NCI-H82 treated with DMSO at 0.1 percent for 48 hours (cell line): Measurements from ENCODE around the gene ZBTB8OS.
"Not testable (repeated sequence)": the region's sequence is repeated elsewhere in the genome, so short reads cannot be mapped to it uniquely, and the experiment has no call there.

Experiments used
- DNase-seq: peaks from one replicate; lab custom pipeline; 2025; ENCODE audit not compliant: unreplicated experiment; lab: John Stamatoyannopoulos, UW

ZBTB8OS gene

DNA sequence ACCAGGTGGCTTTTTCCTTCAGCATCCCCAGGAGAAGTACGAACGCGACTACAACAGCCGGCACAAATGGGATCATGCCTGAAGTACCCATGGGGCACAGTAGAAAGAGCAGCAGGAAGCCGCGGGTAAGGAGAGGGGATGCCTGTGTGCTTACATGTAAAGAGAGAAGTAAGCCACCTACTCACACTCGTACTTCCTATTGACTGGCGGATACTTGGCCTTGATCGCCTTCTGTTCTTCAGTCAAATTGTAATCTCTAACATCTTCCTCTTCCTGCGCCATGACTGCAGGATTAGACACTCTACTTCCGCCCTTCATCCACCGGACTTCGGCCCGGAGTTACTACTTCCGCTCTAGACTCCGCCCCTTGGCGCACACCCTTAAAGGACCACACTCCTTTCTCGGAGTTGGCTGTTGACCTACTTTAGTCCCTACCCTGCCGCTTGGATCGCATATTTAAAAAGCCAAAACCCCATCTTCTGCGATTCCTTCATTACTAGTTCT lies at the start of gene ZBTB8OS:
TSS of gene ZBTB8OS (minus strand) at position 303 of the 504 bp plus-strand sequence. CDS start at position 282, 21 bp downstream.
- DNase-seq: peak; percentile 96

DNA sequence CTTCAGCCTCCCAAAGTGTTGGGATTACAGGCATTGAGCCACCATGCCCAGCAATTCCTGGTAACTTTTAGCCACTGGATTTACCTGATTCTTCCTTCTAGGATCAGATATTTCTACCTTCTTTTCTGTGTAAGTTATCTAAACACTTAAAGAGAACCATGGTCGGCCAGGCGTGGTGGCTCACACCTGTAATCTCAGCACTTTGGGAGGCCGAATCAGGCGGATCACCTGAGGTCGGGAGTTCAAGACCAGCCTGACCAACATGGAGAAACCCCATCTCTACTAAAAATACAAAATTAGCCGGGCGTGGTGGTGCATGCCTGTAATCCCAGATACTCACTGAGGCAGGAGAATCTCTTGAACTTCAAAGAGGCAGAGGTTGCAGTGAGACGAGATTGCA lies 46.6 kb upstream of the ZBTB8OS start:
- not testable (repeated sequence) for DNase-seq

- no peak for DNase-seq
Measured at GRCh38 chr1:32696041-32696440, 45.7 kb upstream of the ZBTB8OS start.

DNA sequence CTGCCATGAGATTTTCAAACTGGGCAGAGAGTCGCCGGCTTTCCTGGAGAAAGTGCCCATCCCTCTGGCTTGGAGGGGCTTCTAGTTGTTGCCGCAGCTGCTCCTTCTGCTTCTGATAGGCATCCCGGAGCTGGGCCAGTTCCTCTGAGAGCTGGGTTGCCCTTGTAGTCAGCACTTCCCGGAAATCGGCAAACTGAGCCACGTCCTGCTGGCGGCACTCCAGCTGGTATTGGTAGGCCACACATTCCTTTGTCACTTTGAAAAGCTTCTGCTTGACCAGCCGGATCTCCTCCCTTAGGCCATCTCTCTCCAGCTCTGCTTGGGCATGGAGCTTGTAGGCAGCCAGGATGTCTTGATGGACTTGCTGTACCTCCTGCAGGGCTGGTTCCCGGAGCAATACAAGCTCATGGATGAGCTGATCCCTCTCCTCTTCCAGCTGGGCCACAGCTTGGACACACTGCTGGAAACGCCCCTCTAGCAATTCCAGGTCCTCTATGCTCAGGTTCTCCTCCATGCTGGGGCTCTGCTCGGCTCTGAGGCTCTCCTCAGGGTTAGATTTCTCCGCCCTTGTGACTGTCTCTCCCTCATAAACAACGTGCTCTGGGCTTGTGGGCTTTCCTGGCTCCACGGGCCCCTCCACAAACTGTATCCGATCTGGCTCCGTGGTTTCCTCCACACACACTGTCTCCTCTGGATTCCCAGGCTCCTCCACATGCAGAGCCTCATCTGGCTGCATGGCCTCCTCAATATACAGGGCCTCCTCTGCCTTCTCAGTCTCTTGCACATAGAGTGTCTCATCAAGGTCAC lies 45.0 kb upstream of the ZBTB8OS start:
- DNase-seq: no peak

DNA sequence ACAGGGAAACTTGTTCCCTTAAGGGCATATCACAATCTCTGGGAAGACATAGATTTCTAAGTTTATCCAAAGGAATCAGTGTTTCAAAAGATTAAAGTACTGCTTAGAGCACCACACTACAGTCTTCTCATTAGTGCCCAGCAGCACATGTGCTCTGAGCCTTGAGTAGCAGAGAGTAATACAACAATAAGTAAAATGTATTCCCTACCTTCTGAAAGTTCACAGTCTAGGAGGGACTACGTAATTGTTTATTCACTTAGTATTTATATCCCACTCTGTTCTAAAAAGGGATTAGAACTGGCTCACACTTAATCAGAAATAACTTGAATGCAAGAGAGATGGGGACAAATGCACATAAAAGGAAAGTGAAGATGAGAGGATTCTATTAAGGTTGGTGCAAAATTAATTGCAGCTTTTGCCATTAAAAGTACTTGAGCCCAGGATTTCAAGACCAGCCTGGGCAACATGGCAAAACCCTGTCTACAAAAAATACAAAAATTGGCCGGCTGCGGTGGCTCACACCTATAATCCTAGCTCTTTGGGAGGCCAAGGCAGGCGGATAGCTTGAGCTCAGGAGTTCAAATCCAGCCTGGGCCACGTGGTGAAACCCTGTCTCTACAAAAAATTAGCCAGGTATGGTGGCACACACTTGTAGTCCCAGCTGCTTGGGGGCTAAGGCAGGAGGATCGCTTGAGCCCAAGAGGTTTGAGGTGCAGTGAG lies 43.3 kb upstream of the ZBTB8OS start:
- DNase-seq: no peak

DNA sequence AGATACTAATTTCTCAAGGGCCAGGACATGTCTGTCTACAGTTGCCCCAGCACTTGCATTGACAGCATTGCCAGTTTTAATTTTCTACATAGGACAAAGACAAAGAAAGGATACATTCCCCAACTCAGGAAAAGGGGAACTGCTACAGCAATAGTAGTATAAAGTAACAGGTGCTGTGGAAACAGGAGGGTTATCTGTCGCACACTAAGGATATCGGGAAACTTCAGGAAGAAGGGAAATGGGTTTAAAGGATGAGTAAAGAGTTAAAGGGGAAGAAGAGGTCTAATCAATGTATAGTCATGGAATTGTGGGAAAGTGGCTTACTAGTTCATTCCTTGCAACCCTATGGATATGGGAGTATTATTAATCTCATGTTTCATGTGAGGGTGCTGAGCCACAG lies 36.0 kb upstream of the ZBTB8OS start:
- no peak for DNase-seq

GRCh38 chr1:32685498-32685897 lies 35.1 kb upstream of the ZBTB8OS start:
- DNase-seq: no peak

DNA sequence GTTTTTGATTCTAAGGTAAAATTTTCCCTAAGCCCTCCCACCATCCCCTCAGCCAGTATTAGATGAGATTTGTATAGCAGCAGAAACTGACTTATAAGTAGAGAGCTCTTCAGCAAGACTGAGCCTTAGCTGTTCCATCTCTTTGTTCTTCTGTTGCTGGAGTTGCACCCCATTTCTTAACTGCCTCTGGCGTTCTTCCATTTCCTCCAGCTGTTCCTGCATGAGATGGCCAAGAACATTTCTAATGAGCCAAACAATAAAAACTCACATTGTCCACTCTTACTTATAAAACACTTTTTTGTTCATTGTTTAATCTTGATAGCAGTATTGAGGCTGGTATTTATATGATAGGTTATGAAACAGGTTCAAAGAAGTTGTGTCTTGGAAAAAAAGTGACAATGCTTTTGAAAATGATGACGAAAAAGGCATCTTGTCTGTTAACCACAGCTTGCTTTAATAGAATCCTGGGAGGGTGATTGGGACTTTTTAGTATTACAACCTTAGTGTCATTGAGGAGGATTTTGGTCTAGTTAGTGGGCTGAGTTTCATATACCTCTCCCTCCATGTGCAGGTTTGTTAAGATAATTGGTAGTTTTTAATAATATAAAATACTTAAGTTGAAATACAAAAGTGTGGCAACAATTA lies 33.9 kb upstream of the ZBTB8OS start:
- DNase-seq: no peak

DNA sequence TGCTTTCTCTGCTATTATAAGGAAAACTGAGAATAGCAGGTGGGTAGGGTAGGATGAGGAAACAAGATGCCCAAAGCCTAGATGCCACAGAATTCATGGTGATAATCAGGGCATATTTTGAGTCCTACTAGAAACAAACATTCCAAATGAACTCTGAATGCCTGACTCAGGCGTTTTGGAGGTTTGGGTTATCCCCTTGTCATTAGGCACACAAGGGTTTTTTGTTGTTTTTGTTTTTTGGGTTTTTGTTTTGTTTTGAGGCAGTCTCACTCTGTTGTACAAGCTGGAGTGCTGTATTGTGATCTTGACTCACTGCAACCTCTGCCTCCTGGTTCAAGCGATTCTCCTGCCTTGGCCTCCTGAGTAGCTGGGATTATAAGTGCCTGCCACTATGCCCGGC lies 33.0 kb upstream of the ZBTB8OS start:
- no peak for DNase-seq

DNA sequence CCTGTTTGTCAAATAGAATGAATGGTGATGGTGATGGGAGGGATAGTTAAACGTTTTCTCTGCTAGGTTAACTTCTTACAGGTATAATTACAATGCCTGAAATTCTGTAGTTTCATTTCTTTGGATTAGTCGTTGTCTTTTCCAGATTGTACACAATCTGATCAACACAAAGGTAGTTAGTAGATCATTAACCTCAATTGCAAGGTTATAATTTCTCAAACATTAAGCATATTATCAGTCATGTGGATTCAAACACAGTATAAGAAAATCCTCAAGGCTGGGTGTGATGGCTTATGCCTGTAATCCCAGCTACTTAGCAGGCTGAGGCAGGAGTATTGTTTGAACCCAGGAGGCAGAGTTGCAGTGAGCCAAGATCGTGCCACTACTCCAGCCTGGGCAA lies 31.6 kb upstream of the ZBTB8OS start:
- no peak for DNase-seq

DNA sequence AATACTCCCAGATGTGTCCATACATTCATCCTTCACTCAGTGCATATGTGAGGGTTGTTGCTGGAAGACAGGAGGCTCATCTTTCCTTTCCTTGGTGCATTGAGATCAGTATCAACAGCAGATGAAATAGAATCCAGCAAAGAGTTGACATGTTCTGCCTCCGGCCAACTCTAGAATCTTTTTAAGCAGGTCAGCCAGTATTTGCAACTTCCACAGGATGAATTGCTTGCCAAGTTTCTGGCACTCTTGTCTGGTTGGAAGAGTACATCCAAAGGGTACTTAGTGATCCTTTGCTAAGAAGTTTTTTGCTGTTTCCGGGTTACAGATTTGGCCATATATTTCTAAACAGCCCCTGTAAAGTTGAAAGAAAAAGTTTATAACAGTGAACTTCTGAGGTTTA lies 31.2 kb upstream of the ZBTB8OS start:
- no peak for DNase-seq

DNA sequence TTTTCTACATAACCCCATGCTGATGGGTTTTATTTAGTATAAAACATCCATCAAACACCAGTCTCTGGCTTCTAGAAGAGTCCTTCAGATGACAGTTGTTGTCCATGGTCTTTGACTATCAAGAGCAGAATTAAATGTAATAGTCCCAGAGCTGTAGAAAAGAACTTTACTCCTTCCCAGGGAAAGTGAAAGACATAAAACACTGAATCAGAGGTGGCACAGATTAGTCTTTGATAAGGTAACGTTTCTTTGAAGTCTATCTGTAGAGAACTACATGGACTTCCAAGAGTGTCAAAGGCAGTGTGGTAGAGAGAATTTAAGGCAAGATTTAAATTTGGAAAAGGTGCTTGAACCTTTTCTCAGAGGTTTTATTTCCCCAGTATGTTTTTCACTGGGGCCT lies 30.3 kb upstream of the ZBTB8OS start:
- DNase-seq: no peak

DNA sequence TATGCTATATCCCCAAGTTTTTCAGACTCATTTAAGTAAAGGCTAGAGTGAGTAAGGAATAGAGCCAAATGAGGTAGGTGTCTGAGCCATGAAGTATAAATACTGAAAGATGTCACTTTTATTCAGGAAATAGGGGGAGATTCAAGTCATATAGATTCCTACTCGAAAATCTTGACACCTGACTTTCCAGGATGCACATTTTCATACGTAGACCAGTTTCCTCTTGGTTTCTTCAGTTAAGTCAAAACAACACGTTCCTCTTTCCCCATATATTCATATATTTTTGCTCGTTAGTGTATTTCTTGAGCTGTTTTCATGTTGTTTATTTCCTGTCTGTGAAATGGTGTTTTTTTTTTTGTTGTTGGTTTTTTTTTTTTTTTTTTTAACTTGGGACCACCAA lies 29.6 kb upstream of the ZBTB8OS start:
- not testable (repeated sequence) for DNase-seq

DNA sequence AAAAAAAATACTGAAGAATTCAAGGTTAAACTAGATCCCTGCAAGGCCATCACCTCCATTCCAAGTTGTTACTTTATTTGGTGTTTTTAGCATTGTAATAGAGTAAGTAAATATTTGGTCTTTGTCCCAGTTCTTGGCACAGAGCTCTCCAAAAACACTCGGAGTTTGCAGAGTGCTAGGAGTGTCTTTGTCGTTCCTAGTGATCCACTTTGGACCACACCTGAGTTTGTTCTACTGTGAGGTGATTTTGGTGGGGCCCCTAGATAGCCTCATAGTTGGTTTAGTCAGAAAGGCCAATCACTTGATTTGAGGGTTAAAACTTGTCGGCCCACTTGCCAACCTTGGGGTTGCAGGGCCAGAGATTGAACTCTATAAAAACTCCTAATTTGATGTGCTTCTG lies 26.6 kb upstream of the ZBTB8OS start:
- DNase-seq: no peak

DNA sequence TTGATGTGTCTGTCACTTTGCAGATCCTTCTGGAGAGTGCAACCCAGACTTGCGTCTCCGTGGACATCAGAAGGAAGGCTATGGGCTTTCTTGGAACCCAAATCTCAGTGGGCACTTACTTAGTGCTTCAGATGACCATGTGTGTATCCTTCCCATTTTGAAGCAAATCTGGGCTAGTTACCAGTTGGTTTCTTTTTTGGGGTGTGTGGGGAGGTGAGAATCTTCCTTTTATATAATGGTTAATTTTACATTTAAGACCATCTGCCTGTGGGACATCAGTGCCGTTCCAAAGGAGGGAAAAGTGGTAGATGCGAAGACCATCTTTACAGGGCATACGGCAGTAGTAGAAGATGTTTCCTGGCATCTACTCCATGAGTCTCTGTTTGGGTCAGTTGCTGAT lies 18.4 kb upstream of the ZBTB8OS start:
- not testable (repeated sequence) for DNase-seq

DNA sequence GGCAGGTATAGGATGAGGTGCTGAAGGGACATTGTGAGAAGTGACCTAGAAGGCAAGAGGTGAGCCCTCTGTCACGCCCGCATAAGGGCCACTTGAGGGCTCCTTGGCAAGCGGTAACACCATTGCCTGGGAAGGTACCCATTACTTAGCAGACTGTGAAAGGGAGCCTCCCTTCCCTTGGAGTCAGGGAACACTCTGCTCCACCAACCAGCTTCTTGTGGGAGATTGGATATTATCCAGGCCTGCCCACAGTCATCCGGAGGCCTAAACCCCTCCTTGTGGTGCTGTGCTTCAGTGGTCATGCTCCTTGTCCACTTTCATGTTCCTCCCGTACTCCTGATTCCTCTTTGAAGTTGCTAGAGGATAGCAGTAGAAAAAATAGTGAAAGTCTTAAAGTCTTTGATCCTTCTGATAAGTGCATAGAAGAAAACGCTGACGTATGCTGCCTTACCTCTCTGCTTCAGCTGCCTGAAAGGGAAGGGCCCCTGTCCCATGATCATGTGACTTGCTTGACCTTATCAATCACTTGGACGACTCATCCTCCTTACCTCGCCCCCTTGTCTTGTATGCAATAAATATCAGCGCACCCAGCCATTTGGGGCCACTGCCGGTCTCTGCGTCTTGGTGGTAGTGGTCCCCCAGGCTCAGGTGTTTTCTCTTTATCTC lies 16.7 kb upstream of the ZBTB8OS start:
- no peak for DNase-seq

- DNase-seq: no peak
Measured at GRCh38 chr1:32665915-32666314, 15.6 kb upstream of the ZBTB8OS start.

DNA sequence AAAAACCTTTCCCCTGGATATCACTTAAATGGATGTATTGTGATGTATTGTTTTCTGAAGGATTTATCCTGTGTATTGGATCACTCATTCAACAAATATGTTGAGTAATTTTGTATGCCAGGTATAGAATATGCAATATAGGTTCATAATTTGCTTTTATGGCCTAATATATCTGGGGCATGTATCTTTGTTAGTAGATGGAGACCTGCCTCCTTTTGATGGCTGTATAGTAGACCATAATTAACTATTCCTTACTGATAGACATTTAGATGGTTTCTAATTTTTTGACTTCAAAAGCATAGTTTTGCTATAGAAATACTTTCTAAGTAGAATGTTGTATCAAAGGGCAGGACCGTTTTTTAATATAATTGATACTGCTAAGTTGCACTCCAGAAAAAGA lies 9.2 kb upstream of the ZBTB8OS start:
- no peak for DNase-seq

GRCh38 chr1:32652244-32652962 lies 2.1 kb upstream of the ZBTB8OS start:
- no peak for DNase-seq

GRCh38 chr1:32651461-32652073 lies 1.2 kb upstream of the ZBTB8OS start:
- no peak for DNase-seq
